ENCODE data around the gene TREM1. TPM values are rescaled to one million over a fixed set of nuclear protein-coding genes. Genes with fewer than 3 reads are reported as not detected.

Gene TREM1
- total and polyA plus RNA-seq, 2 donors (not counting 3 experiments of a cell fraction or from before 2014, with no cell fraction given), result not detected

DNA sequence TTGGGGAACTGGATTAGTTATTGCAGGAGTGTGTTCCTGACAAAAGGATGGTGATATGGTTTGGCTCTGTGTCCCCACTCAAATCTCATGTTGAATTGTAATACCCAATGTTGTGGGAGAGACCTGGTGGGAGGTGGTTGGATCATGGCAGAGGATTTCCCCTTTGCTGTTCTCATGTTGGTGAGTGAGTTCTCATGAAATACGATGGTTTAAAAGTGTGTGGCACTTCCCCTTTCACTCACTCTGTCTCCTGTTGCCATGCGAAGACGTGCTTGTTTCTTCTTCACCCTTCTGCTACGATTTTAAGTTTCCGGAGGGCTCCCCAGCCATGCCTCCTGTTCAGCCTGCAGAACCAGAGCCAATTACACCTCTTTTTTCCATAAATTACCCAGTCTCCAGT, 16.2 kb upstream of the TREM1 start:
- peaks cover 20% of the 10 kb centered on the region in 2 experiments for H3K27me3 ChIP-seq (ENCODE audit: control insufficient read depth in 2 of 2, insufficient read depth in 2 of 2, low read length in 2 of 2)
- no TSS peak for BruUV-seq (replicated peaks)
- no peaks in the 10 kb centered on the region for H3K79me2 ChIP-seq (ENCODE audit: control insufficient read depth, insufficient read depth, low read length)
- no peak overlapping the region for H3K9ac ChIP-seq (replicated peaks; ENCODE audit: extremely low read depth, insufficient read depth, low read length)
- H3K4me2 ChIP-seq (ENCODE audit: insufficient read depth, low read length), result no peak overlapping the region
- no peaks in the 10 kb centered on the region for H3K9me3 ChIP-seq (replicated peaks; ENCODE audit: control insufficient read depth, insufficient read depth, low read length)
- DNase-seq (ENCODE audit: low read depth, low spot score) (no peak), FAIRE-seq (no peak)
- intact Hi-C loops (cut with micrococcal nuclease) (no loop called here), dilution Hi-C loops (cut with MboI; ENCODE audit: extremely low pct_ligation_motif_present, low sequenced_read_pairs) (no loop called here)
- ChIA-PET CTCF (no interaction called here), POLR2A (no interaction called here)
- no peaks in the 10 kb centered on the region for H4K20me1 ChIP-seq (replicated peaks; ENCODE audit: control insufficient read depth, extremely low read depth, insufficient read depth, low read length)
- no peak overlapping the region for H3K4me3 ChIP-seq (replicated peaks in 1 of 3; ENCODE audit: insufficient read depth in 1 of 3, low read depth in 1 of 3, low read length in 3 of 3)
- H3K27ac ChIP-seq (ENCODE audit: insufficient read depth, low read depth, low read length), result no peak overlapping the region
- no peaks in the 10 kb centered on the region for H3K36me3 ChIP-seq (ENCODE audit: control insufficient read depth in 2 of 2, extremely low read depth in 1 of 2, insufficient read depth in 2 of 2, low read length in 2 of 2)
- no peak overlapping the region for H2AFZ ChIP-seq (ENCODE audit: low read depth, low read length)
- no peaks in the 10 kb centered on the region for H3K9me1 ChIP-seq (replicated peaks; ENCODE audit: control insufficient read depth, extremely low read depth, insufficient read depth, low read length)
- H3K4me1 ChIP-seq (ENCODE audit: control insufficient read depth, extremely low read depth, insufficient read depth, low read length), result no peaks in the 10 kb centered on the region
- TF ChIP-seq, protein P1, sequence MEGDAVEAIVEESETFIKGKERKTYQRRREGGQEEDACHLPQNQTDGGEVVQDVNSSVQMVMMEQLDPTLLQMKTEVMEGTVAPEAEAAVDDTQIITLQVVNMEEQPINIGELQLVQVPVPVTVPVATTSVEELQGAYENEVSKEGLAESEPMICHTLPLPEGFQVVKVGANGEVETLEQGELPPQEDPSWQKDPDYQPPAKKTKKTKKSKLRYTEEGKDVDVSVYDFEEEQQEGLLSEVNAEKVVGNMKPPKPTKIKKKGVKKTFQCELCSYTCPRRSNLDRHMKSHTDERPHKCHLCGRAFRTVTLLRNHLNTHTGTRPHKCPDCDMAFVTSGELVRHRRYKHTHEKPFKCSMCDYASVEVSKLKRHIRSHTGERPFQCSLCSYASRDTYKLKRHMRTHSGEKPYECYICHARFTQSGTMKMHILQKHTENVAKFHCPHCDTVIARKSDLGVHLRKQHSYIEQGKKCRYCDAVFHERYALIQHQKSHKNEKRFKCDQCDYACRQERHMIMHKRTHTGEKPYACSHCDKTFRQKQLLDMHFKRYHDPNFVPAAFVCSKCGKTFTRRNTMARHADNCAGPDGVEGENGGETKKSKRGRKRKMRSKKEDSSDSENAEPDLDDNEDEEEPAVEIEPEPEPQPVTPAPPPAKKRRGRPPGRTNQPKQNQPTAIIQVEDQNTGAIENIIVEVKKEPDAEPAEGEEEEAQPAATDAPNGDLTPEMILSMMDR (IDR thresholded peaks at IDR 0.05; ENCODE audit: extremely low read depth in 1 of 2, insufficient read depth in 1 of 2, low read depth in 1 of 2, low read length in 2 of 2), result no peak
- TF ChIP-seq MYC (IDR thresholded peaks at IDR 0.05; ENCODE audit: low read depth, low read length) (no peak), EZH2 (IDR thresholded peaks at IDR 0.05; ENCODE audit: borderline replicate concordance, low read depth, low read length, severe bottlenecking) (no peak), POLR2A (IDR thresholded peaks at IDR 0.05; ENCODE audit: low read depth, low read length) (no peak), FOS (IDR thresholded peaks at IDR 0.05; ENCODE audit: borderline replicate concordance, insufficient read depth, low read length) (no peak), JUN (IDR thresholded peaks at IDR 0.05; ENCODE audit: borderline replicate concordance, insufficient read depth, insufficient read length, low read depth) (no peak), GATA2 (IDR thresholded peaks at IDR 0.05; ENCODE audit: insufficient read depth, insufficient read length, low read depth, low read length) (no peak)

All from endothelial cell of umbilical vein (primary cell).